GM19193 (cell line): Measurements from ENCODE around the gene NPIPB12.
"Not testable (repeated sequence)": the region's sequence is repeated elsewhere in the genome, so short reads cannot be mapped to it uniquely, and the experiment has no call there.

Source experiments
- POLR2A ChIP-seq: IDR thresholded peaks from 4 replicates; pipeline ENCODE4 v1.6.1; 2011; ENCODE audit not compliant: insufficient read depth, insufficient read length; ENCODE audit errors: extremely low read depth

Gene NPIPB12

GRCh38 chr16:29506308-29506707, at the start of gene NPIPB12:
NPIPB12 (minus strand) TSS chr16:29506408.
- not testable (repeated sequence) for TF ChIP-seq POLR2A

GRCh38 chr16:29459706-29460646, 46.2 kb downstream of the NPIPB12 start, which contains the start of gene SULT1A4:
SULT1A4 (plus strand) TSS chr16:29459913; CDS start chr16:29461386, 1,473 bp downstream.
- not testable (repeated sequence) for TF ChIP-seq POLR2A

DNA sequence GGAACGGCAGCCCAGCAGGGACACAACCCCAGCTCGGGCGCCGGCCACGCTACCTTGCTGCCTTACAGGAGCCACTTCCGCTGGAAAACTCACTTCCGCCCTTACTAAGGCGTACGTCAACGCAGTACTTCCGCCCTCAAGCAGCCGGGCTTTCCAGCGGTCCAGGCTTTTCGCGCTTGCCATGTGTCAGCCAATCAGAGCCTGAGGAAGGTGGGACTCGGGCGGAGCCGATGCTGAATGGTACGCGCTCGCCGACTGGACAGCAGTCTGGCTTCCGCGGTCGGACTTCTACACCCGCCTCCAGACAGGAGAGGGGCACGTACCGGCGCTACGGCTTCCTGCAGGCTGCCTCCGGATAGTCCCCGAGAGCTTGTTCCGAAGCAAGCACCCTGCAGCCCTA, 51.9 kb downstream of the NPIPB12 start, which contains the start of the genes BOLA2 and SLX1B:
Gene BOLA2 (minus strand): TSS at position 83 of the 400 bp plus-strand sequence. CDS start 98 bp downstream, outside the sequence.
Gene SLX1B (plus strand): TSS at position 265 of the 400 bp plus-strand sequence.
- TF ChIP-seq POLR2A: not testable (repeated sequence)
